ENCODE results near the gene TAMALIN.

TAMALIN gene

GRCh38 chr12:51984657-51985056 is 22.1 kb upstream of the TAMALIN start:
- DNase-seq (ENCODE audit: low spot score): no peak

- no peak for DNase-seq (ENCODE audit: low spot score)
These were observed 21.5 kb upstream of the TAMALIN start for GRCh38 chr12:51985154-51985835.

GRCh38 chr12:51986834-51987233 is 19.9 kb upstream of the TAMALIN start:
- no peak for DNase-seq (ENCODE audit: low spot score)

GRCh38 chr12:51992246-51992645 is 14.5 kb upstream of the TAMALIN start:
- DNase-seq (ENCODE audit: low spot score): no peak

GRCh38 chr12:51994539-51994820 is 12.3 kb upstream of the TAMALIN start:
- no peak for DNase-seq (ENCODE audit: low spot score)

GRCh38 chr12:51994959-51995358 is 11.8 kb upstream of the TAMALIN start:
- DNase-seq (ENCODE audit: low spot score): no peak

- DNase-seq (ENCODE audit: low spot score): no peak
These were observed 9.6 kb upstream of the TAMALIN start for GRCh38 chr12:51997136-51997535.

GRCh38 chr12:52003016-52003550 is 3.7 kb upstream of the TAMALIN start:
- DNase-seq (ENCODE audit: low spot score): no peak

GRCh38 chr12:52003591-52003990 is 3.2 kb upstream of the TAMALIN start:
- DNase-seq (ENCODE audit: low spot score): no peak

GRCh38 chr12:52004042-52004648 is 2.6 kb upstream of the TAMALIN start:
- DNase-seq (ENCODE audit: low spot score): peak; percentile 75

GRCh38 chr12:52005218-52005902 is 1.4 kb upstream of the TAMALIN start:
- DNase-seq (ENCODE audit: low spot score): no peak

GRCh38 chr12:52005903-52006703 is 643 bp upstream of the TAMALIN start:
- peak; percentile 50 for DNase-seq (ENCODE audit: low spot score)

GRCh38 chr12:52007158-52007921 is 594 bp downstream of the TAMALIN start:
- peak; percentile 43 for DNase-seq (ENCODE audit: low spot score)

GRCh38 chr12:52007982-52008510 is 1.3 kb downstream of the TAMALIN start:
- DNase-seq (ENCODE audit: low spot score): no peak

GRCh38 chr12:52009081-52009751 is 2.5 kb downstream of the TAMALIN start:
- DNase-seq (ENCODE audit: low spot score): no peak

GRCh38 chr12:52010152-52010622 is 3.4 kb downstream of the TAMALIN start:
- DNase-seq (ENCODE audit: low spot score): peak; percentile 90

GRCh38 chr12:52010692-52011601 is 4.2 kb downstream of the TAMALIN start:
- no peak for DNase-seq (ENCODE audit: low spot score)

- DNase-seq (ENCODE audit: low spot score): no peak
These were observed 5.0 kb downstream of the TAMALIN start for GRCh38 chr12:52011602-52012214.

GRCh38 chr12:52013626-52014310 is 7.0 kb downstream of the TAMALIN start:
- no peak for DNase-seq (ENCODE audit: low spot score)
